Stimulated activated CD4-positive, alpha-beta T cell treated with anti-CD3 and anti-CD28 coated beads, Interleukin-4, amount 100 ng/mL, for 24 hours (primary cell): ENCODE data around the gene ULK3.

Experiments used
- DNase-seq: peaks from one replicate; pipeline ENCODE4 v3.0.0-alpha.2; 2020

Gene ULK3

GRCh38 chr15:74839526-74840395, 3.2 kb downstream of the ULK3 start:
- no peak for DNase-seq

DNA sequence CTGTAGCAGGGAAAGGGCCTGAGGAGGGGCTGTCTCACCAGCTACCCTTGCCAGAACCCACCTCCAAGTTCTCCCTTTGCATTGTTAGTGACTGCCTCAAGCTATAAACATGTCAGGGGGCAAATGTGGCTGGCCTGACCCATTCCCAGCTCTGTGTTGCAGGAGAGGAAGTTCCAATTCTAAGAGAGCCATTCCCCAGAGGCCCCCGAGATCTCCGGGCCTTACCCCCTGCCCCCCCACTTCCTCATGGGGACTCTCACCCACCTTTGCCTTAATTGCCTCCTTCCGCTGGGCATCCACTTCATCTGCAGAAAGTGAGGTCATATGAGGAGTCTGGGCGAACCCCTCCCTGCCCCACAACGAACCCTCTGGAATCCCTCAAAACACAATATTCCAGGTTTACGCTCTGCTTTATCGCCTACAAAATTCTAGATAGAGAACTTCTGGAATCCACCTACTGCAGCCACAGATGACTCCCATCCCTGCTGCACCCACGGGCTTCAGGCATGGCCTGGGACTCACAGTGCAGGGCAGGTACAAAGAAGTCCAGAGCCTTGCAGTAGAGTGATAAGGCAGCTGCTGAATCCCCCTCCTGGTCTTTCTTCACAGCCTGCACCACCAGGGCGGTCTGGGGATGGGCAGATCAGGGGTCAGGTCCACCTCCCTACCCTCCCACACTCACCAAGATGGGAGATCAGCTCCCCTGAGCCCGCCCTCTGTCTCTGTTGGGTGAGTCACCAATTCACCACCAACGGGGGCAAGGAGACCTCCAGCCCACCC, 4.0 kb downstream of the ULK3 start:
- DNase-seq, result no peak

- no peak for DNase-seq
Measured at GRCh38 chr15:74838137-74838516, 4.8 kb downstream of the ULK3 start.

- no peak for DNase-seq
Measured at GRCh38 chr15:74837482-74838136, 5.3 kb downstream of the ULK3 start.

- DNase-seq, result no peak
Measured at GRCh38 chr15:74836846-74837245, 6.1 kb downstream of the ULK3 start.

- DNase-seq, result peak; percentile 50
Measured at GRCh38 chr15:74835312-74835823, 7.6 kb downstream of the ULK3 start.

DNA sequence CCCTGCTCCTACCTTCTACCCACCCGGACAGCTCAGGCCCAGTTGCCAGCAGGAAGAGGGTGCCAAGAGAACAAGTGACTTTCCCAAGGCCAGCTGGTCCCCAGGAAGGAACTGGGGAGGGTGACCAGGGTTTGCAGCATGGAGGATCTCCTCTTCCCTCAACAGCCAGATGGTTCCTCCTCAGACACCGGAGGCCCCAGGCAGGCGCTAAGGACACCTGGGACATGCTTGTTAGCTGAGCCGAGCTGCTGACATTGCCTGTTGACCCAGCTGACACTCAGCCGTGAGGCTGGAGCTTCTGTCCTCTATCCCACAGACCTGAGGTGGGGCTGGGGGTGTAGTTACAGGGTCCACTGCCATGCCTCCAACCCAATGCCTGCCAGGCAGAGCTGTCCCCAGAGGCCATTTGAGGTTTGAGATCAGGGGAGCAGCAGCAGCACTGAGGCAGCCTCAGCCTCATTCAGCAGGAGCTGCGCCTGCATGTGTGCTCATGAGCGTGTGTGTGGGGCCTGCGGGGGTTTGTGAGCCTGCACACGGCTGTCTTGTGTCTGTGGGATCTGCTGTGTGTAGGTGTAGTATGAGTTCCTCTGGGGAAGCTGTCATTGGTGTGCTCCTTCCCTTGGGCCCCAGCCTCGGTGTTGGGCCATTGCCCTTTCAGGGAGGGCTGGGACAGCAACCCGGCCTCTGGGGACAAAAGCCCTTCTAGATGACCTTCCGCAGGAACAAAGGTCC, 9.4 kb downstream of the ULK3 start:
- DNase-seq, result no peak

GRCh38 chr15:74832826-74833225, 10.1 kb downstream of the ULK3 start:
- no peak for DNase-seq

DNA sequence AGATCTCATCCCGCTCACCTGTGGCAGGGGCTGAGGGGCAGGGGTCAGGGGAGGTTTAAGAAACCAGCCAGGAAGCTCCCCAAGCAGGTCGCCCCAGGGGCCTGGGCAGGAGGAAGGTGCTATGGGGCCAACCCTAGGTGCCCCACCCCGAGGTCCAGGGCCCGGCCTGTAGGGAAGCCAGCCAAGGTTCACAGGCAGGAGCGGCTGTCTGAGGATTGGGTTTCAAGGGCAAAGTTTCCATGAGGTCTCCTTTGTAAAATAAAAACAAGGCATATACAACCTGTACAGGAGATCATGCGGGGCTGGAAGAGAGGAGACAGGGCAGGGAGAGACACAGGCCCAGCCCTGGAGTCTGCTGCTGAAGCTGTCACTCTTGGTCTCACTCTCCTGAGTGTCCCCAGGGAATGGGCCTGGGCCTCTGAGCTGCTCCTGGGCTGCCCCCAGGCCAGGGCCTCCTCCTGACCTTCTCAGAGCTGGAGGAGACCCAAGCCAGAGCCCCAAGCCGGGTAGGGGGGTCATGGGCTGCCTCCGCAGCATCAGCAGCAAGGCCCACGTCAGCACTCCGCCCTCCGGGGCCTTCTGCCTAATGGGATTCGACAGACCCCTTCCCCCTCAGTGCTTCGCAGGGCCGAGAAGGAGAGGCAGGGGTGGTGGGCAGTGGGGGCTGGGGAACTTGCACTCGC, 11.0 kb downstream of the ULK3 start:
- DNase-seq, result no peak

DNA sequence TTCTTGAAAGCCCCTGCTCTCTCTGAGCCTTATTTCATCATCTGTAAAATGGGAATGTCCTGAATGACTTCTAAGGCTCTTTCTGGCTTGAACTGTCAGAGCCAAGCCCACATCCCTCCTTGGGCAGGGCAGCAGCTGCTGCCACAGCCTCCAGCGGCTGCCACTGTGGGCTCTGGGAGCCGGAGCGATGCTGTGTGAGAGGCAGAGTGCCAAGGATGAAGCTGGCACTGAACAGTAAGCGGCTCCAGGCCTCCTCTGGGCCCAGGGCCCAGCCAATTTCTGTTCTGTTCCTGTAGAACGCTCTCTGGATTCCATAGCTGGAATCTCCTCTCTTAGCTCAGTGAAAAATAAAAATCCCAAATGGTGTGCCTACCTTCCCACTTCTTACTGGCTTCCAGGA, 12.1 kb downstream of the ULK3 start:
- no peak for DNase-seq

GRCh38 chr15:74829991-74830390, 13.0 kb downstream of the ULK3 start:
- no peak for DNase-seq

DNA sequence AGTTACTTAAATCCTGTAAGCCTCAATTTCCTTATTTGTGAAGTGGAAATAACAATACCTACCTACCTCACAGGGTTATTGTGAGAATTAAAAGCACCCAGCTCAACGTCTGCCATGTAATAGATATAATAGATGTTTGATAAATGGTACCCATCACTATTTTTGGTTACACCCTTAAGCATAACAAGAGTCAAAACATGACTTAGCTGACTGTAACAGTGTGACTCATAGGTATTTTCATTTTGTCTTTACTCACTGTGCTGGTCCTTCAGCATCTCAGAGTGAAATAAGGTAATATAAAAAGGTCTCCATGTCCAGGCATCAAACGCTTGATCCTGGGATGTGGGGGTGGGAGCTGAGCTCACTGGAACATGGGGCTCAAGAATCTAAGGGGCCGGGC, 13.5 kb downstream of the ULK3 start:
- DNase-seq, result no peak

DNA sequence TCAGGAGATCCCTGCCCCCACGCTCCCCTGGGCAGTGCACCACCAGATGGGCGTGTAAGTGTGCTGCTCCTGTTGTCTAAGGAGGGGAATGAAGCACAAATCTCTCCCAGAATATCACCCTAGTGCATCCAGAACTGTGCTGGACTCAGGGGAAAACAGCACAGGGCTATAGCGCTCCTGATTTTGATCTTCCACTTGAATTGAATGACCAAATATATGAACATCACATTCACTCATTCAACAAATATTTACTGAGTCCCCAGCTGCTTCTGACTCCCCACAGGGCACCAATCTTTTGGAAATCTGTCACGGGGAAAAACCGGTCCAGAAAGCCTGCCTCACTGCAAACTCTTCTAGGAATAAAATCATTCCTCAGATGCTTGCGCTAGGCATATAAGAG, 14.1 kb downstream of the ULK3 start:
- DNase-seq, result no peak

GRCh38 chr15:74827614-74828013, 15.3 kb downstream of the ULK3 start:
- DNase-seq, result no peak

DNA sequence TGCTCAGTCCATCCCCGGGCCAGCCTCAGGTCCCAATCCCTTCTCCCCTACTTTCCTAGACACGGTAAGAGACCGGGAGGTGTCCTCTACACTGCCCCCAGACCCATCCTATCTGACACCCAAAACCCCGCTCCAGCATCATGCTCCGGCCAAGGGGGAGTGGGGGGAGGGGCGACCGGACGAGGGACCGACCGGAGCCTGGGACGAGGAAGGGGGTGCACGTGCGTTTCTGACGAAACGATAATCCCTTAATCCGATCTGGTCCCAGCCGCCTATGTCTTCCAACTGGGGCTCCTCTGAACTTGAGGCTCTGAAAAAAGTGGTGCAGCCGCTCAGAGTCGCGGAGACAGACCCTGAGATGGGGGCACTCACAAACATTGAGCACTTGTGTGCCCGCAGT, 16.0 kb downstream of the ULK3 start:
- DNase-seq, result no peak

GRCh38 chr15:74826364-74826819, 16.6 kb downstream of the ULK3 start, which contains the start of gene CPLX3:
Gene CPLX3, plus strand, starts transcription at chr15:74826627. Its CDS starts 77 bp downstream, at chr15:74826704.
- DNase-seq, result peak; percentile 36

- no peak for DNase-seq
Measured at GRCh38 chr15:74825866-74826265, 17.1 kb downstream of the ULK3 start.

GRCh38 chr15:74824976-74825375, 18.0 kb downstream of the ULK3 start:
- DNase-seq, result no peak

DNA sequence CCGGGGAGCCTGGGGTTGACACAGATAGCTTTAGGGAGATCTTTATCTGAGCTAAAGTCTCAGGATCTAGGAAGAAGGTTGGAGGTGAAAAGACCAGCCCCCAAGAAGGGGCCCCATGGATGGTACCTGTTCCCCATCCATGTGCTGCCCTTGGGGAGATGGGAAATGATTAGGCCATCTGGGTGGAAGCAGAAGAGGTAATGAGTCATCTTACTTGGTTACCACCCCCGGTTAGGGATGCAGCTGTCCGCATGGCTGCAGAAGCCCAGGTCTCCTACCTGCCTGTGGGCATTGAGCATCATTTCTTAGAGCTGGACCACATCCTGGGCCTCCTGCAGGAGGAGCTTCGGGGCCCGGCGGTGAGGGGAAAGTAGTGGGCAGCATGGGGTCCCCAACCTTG, 19.6 kb downstream of the ULK3 start:
- DNase-seq, result no peak

GRCh38 chr15:74822233-74822632, 20.7 kb downstream of the ULK3 start:
- no peak for DNase-seq

- no peak for DNase-seq
Measured at GRCh38 chr15:74821790-74822158, 21.2 kb downstream of the ULK3 start.
